NOMO-1 treated with DMSO at 0.1 percent for 48 hours (cell line): ENCODE measurements around the gene ABCB8.

ENCODE experiments used
- DNase-seq: peaks from one replicate; lab custom pipeline; 2025; ENCODE audit not compliant: unreplicated experiment; lab: John Stamatoyannopoulos, UW

The ABCB8 gene

DNA sequence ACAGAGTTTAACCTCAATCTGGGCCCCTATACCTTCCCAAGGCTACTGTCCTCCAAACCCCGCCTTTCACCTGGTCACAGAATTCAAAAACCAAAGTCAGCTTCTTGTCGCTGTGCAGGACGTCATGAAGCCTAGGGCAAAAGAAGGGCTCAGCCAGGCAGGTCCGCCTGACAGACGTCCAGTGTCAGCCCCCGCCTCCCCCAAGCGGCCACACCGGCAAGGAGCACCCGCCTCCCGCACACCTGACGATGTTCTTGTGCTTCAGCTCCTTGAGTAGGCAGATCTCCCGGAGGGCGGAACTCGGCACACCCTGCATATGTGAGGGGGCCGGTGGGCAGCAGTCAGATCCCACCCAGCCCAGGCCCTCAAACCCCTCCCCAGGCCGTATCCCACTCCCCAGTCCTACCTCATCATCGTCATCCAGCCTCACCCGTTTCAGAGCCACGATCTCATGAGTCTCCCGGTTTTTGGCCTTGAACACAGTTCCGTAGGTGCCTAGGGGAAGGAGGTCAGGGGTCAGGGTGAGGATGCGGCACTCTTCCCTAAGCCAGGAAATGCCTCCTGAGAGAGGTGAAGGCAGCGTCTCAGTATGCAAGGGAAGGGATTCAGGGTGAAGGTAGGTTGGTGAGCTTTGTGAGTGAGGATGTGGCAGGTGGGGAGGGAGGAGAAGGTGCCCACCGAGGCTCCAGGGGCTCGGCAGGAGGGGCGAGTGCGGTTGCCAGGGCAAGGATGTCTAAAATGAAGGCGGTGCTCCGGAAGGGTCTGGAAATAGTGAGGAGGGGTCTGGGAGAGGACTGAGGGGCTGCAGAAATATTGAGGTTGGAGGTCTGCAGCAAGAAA is 28.6 kb downstream of the ABCB8 start:
- DNase-seq = no peak

DNA sequence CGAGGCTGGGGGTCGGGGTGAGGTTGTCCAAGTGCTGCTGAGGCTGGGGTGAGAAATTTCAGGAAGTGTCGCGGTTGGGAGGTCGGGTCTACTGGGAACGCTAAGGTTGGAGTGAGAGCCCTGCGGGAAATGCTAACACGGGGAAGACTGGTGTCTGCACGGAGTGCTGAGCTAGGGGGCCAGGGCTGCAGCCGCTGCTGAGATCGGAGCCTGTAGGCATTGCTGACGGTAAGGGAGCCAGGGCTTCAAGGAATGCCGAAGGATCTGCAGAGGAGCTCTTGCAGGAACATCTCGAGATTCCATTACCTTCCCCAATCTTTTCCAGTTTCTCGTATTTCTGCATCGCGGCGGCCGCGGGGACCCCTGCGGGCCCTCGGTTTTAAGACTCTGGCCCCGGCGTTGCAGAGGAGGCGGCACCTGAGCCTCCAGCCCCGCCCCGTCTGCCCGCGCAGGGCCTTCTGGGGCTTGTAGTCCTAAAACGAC is 29.3 kb downstream of the ABCB8 start, which contains the start of gene CDK5:
Gene CDK5 (minus strand): TSS at position 392 of the 483 bp plus-strand sequence. CDS start 49 bp downstream, at position 343.
- no peak for DNase-seq

DNA sequence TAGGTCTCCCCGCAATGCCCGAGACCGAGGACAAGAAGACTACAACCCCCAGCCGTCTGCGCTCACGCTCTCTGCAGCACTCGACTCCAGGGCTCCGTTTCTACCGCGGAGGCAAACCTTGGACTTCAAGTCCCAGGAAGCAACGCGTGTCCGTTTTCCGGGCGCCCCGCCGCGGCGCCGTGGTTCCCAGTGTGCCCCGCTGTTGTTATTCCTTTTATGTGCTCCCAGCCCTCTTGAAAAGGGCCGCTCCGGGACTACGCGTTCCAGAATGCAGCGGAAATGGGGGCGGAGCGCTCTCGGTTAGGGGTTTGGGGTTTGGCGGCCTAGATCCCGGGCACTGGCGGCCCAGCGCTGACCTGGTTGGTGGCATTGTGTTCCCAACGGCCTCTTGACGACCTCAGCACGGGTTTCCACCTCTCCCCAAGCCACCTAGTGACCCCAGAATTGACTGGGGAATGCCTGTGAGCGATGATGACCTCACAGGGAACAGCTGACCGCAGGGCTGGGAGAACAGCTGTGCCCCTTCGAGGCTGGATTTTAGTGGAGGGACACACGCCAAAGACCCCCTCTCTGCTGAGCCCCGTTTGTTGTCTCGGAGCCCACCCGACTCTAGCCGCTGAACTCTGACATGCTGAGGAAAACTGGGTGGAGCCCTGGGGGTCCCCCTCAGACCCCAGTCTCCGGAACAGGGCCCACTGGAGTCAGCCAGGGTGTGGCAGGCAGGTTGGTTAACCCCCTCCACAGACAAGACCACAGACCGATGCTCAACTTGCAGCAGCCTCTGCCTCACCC is 29.9 kb downstream of the ABCB8 start:
- DNase-seq = peak; percentile 94

- no peak for DNase-seq
Observed at GRCh38 chr7:151058781-151059366, 30.6 kb downstream of the ABCB8 start.

- DNase-seq = peak; percentile 19
Observed at GRCh38 chr7:151059367-151060112, 31.3 kb downstream of the ABCB8 start, which contains the start of gene SLC4A2. Gene SLC4A2 (plus strand): TSS chr7:151059589. CDS start chr7:151061988, 2,399 bp downstream.

GRCh38 chr7:151060113-151060415 is 31.8 kb downstream of the ABCB8 start:
- no peak for DNase-seq

- no peak for DNase-seq
Observed at GRCh38 chr7:151060416-151061212, 32.4 kb downstream of the ABCB8 start.

- DNase-seq = no peak
Observed at GRCh38 chr7:151061213-151062110, 33.2 kb downstream of the ABCB8 start.

DNA sequence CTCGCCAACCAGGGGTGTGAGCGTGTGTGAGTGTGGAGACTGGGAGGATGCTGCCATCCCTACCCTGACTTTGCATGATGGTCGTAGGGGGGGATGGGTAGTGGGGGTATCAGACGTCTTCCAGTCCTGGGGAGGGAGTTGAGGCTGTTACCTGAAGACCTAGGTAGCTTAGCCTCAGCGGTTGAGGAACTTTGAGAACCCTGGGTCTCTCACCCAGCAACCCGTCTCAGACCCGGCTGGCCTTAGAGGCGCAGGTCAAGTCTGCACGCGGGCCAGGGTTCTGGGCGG is 33.8 kb downstream of the ABCB8 start:
- no peak for DNase-seq

DNA sequence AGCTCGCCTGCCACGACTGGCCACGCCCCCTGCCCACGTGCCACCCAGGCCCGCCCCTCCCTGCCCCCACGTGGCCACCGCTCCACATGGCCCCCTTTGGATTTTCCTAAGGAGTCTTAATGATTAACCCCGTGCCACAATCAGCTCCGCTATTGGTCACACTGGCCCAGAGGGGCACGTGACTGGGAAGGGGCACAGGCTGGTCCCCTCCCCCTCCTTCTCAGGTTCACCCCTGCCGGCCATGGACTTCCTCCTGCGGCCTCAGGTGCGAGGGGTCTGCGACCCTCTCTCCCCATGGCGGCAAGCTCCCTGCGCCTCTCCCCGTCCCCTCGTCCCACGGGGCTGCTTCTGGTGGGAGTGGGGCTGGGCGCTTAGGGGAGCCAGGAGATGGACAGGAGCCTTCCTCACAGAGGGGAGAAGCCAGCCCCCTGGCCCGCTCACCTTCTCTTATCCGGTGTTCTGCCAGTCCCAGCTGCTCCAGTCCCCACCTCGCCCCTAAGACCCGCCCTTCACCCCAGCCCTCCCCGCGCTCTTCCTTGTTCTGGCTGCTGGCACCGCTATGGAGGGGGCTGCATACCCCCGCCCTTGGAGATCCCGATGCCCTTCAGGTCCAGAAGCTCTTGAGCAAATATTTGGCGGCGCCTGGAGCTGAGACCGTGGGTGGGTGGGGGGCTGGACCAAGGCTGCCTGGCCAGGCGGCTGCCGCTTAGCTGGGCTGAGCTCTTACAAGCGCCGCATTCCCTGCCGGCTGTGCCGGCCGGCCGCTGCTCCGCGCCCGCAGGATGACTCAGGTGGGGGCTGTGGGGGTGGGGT is 34.4 kb downstream of the ABCB8 start:
- DNase-seq = no peak

DNA sequence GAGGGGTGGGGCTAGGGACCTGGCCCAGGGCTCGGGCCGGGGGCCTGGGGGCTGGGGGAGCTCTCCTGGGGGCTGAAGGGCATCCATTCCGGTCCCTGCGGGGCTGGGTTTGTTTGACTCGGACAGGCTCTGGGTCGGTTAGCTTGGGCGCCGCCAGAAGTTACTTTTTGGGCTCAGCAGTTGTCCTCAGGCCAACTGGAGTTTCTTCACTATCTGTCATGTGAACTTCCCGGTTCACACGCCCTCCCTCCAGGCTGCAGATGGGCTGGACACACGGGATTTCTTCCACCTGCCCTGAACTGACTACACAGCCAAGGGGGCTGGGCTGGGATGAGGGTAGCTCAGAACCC is 34.9 kb downstream of the ABCB8 start:
- no peak for DNase-seq

GRCh38 chr7:151064454-151064853 is 36.2 kb downstream of the ABCB8 start:
- DNase-seq = no peak

DNA sequence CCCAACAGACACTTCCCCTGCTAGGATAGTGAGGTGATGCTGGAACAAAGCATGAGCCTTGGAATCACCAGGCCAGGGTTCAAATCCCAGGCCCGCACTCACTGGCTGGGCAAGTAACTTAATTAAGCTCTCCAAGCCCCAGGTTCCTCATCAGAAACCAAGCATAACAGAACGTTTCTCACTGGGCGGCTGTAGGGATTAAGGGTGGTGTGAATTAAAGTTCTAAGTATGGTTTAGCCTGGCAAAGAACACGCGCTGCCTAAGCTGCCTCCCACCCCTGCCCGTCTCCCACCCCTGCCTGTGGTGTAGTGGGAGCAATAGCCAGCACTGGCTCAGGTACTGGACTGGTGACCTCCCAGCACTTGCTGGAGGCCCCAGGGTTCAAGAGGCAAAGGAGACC is 36.7 kb downstream of the ABCB8 start:
- no peak for DNase-seq

GRCh38 chr7:151065516-151065915 is 37.3 kb downstream of the ABCB8 start:
- no peak for DNase-seq

- DNase-seq = no peak
Observed at GRCh38 chr7:151066273-151066974, 38.2 kb downstream of the ABCB8 start.

DNA sequence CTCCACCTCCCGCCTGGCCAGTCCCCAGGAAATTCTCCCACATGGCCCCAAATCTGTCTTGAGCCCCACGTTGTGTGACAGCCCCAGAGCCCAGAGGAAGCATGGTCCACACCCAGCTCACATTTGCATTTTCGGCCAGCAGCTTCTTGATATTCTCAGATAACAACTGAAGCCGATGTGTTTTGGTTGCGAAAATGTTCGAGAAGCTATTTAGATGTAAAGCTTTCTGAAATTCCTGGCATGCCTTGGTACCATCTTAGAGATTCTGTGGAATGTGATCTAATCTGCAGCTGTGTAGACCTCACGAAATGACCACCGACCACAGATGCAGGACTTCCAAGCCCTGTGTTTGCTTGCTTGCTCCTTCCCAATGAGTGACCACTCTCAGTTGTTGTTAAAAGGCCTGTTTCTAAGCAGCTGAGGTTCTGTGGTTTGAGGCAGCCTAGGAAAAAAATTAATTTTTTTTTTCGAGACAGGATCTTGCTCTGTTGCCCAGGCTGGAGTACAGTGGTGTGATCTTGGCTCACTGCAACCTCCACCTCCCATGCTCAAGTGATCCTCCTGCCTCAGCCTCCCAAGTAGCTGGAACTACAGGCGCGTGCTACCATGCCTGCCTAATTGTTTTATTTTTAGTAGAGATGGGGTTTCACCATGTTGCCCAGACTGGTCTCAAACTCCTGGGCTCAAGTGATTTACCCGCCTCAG is 40.0 kb downstream of the ABCB8 start:
- no peak for DNase-seq

- no peak for DNase-seq
Observed at GRCh38 chr7:151069841-151070573, 41.8 kb downstream of the ABCB8 start.
